GM23248 (cell line): ENCODE data around the gene MRPL40.

Source experiments
- EZH2 ChIP-seq: fragments of 200-600 bp; sonication (generic); IDR thresholded peaks from 2 replicates; pipeline ENCODE4 v1.6.1; 2018; ENCODE audit warnings: antibody characterized with exemption, mild to moderate bottlenecking; ENCODE audit not compliant: insufficient read depth, poor library complexity, severe bottlenecking
- EZH2phosphoT487 ChIP-seq: fragments of 200-600 bp; sonication (generic); IDR thresholded peaks from 2 replicates; pipeline ENCODE4 v1.6.1; 2018; ENCODE audit warnings: antibody characterized with exemption, moderate library complexity, mild to moderate bottlenecking, low read depth; ENCODE audit not compliant: insufficient read depth

DNA sequence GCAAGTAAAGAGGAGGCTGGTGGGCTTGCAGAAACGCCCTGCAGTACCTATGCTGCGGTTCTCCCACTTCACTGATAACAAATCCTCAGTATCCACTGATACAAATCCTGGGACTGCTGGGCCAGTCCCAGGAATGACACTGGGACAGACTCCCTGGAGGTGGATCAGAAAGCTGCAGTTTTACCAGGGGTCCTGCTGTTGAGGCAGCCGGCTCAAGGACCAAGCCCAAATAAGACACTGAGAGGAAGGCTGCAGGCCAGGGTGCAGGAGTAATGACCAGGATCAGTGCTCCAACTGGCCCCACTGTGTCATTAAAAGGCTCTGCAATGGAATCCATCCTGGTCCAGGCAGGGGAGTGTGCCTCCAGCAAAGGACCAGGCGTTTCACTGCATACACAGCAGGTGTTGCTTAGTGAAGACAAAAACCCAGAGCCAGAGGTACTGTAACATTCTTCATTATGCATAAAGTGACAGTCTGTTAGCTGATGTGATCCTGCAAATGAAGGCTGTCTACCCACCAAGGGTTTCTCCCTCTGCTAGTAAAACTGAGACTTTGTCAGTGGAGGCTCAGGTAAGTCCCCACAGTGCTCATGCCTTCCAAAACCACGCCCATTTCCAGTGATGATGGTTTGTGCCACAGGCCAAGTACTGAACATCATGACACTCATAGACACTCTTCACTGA, 16.5 kb downstream of the MRPL40 start:
- TF ChIP-seq EZH2 (no peak), EZH2phosphoT487 (no peak)
